Measurements from ENCODE around the gene POFUT2.

POFUT2 gene

DNA sequence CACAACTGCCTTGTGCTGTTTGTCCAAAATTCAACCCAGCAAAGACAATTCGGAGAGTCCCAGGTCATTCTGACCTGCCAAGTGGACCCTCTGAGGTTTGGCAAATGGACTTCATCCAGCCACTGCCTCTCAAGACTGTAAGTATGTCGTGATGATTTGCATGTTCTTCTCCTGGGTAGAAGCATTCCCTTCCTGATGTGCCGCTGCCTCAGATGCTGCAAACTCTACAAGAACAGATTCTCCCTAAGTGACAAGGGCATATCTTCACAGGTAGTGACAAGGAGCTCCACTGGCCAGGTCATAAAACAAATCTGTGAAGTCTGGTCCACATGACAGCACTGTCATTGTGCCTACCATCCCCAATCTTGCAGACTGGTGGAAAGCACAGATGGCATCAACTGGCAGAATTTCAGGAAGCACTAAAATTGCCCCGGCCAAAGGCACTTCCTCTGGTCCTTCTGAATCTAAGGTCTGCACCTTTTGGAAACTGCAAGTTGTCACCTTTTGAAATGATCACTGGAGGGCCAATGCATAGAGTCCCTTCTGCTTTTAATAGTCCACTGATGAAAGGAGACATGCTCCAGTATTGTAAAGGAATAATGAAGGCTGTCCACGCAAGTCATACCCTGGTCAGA is 27.4 kb downstream of the POFUT2 start:
- DNase-seq: no peak

- DNase-seq: no peak
These were observed 28.4 kb downstream of the POFUT2 start for GRCh38 chr21:45259206-45259840.

- no peak for DNase-seq
These were observed 29.2 kb downstream of the POFUT2 start for GRCh38 chr21:45258466-45258865.

- no peak for DNase-seq
These were observed 29.9 kb downstream of the POFUT2 start for GRCh38 chr21:45257673-45258341.

DNA sequence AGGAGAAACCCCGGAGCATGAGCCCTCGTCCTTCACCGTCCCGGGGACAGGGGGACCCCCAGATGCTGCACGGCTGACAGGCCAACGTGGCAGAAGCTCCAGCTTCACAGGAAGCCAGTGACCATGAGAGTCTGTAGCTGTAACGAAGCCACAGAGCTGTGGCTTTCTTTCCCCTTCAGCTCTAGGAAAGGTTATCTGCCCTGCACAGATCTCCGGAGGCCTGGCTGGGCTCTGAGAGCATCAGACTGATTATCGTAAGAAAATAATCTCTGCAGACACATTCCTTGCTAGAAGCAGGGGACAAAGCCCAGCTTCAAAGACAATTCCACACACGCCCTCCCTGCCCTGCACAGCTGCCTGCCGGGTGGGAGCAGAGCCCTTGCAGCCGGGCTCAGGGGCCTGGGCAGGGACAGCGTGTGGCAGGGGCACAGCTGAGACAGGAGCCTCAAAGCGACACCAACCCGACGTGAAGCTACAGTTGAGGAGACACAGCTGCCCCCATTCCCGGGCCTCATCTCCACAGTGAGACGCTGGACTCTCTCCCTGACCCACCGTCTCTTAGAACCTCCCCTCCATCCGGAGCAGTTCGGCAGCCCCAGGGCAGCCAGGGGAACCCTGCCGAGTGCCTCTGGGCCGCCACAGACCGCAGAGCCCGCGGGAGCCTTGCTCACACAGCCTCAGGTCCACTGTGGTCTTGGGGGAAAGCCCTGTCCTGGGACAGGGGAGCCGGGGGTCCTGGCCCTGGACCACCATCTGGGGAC is 30.6 kb downstream of the POFUT2 start:
- DNase-seq: no peak

- DNase-seq: no peak
These were observed 31.4 kb downstream of the POFUT2 start for GRCh38 chr21:45256021-45256911.

DNA sequence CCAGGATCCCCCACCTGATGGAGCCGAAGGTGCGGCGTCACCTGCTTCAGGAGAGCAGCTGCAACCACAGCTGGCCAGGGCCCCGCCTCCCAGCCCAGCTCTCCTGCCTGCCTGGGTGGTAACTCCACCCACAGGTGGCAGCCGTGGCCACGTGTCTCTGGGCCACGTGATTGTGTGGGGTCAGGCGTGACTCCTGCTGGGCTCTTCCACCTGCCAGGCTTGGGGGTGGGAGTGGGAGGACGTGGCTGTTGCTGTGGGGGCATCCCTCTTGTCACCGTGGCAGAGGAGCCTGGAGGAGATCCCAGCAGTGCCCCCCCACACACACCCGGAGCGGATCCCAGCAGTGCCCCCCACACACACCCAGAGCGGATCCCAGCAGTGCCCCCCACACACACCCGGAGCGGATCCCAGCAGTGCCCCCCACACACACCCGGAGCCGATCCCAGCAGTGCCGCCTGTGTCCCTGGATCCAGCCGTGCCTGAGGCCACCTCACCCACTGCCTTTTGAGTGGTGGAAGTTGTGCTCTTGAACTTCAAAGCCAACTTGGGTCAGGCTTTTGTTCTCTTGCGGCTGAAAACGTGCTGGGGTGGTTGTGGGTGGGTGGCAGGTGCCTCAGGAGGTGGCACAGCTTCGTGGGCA is 32.2 kb downstream of the POFUT2 start:
- DNase-seq: no peak

GRCh38 chr21:45254460-45254930 is 33.2 kb downstream of the POFUT2 start:
- no peak for DNase-seq

- no peak for DNase-seq
These were observed 33.8 kb downstream of the POFUT2 start for GRCh38 chr21:45253633-45254459.

DNA sequence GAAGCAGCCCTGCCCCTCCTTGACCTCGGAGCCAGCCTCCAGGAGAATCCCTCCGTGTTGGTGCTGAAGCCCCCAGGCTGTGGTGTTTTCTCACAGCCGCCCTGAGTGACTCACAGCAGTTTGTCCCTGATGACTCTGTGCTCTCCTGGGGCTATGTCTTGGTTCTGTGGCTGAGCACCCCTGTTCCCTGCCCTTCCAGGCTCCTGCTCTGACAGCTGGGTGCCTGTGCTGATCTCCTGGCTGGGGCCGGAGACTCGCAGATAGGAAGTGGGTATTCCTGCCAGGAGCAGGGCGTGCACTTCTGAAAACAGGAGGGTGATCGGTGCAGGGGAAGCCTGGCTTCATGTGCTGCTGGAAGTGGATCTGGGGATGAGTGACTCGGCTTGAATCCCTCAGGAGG is 34.5 kb downstream of the POFUT2 start:
- no peak for DNase-seq

- no peak for DNase-seq
These were observed 35.2 kb downstream of the POFUT2 start for GRCh38 chr21:45252448-45252925.

DNA sequence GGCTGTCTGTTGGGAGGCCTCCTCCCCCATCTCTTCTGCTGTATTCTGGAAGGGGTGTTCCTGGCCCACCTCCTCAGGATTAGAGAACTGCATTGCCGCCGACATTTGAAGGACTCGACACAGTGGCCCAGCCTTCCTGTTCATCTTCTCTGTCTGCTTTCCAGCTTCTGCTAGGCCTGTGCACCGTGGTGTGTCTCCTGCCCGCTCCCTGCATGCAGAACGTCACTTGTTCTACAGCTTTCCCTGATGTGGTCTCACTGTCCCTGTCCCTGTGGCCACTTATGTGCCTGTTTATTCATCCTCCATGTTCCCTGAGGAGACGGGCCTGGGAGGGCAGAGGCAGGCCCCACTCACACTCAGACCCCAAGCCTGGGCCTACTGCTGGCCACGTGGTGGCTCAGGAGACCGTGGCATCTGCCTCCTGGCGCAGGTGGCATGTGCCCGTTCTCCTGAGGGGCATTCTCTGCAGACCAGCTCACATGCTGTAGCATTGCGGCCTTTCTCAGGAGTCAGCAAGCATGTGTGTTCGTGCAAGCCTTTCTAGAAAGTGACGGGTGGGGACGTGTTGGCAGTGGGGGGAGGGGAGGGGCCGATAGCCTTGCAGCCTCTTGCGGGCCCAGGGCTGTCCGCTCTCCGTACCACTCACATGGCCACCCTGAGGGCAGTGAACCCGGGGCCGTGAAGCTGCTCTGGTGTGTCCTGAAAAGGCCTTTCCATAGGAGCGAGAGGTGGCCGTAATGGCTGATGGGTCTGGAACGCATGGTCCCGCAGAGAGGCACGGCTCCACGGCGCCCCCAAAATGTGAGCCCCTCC is 35.9 kb downstream of the POFUT2 start:
- DNase-seq: no peak

- DNase-seq: no peak
These were observed 36.6 kb downstream of the POFUT2 start for GRCh38 chr21:45250914-45251634.

DNA sequence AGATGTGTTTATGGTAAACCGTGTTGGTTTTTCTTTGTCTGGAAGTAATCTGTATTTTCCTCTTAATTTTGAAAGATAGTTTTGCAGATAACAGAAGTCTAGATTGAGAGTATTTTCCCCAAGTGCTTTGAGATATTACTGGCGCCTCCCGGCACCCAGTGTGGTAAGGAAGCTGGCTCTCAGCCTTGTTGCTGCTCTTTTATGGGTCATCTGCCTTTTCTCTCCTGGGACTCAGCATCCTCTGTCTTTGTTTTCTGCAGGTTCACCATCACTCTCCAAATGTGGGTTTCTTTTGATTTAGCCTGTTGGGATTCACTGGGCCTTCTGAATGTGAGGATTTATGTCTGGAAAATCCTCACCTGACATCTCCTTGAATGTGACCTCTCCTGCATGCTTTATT is 37.4 kb downstream of the POFUT2 start:
- DNase-seq: no peak

GRCh38 chr21:45249626-45250025 is 38.1 kb downstream of the POFUT2 start:
- no peak for DNase-seq

DNA sequence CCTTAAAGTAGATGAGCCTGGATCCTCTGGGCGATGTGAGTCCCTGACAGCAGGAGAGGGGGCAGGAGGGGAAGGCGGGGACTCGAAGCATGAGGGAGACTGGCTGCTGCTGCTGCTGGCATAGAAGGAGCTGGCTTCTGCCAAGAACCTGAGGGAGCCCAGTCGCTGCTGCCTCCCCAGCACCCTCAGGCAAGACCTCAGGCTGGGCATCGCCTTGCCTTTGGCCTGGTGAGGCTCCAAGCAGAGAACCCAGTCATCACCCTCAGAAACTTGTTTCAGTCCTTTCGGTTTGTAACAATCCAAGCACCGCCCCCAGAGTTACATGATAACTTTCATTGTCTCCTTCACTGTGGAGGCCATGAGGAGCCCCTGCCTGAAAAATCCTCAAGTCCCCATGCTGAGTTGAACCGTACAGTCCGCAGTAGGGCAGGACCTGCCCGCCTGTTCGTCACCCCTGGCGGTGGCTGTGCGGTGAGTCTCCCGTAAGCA is 38.8 kb downstream of the POFUT2 start:
- no peak for DNase-seq

- no peak for DNase-seq
These were observed 39.3 kb downstream of the POFUT2 start for GRCh38 chr21:45248301-45248892.

Data from left hindlimb (tissue), 1 donor.